HepG2 (cell line): Measurements from ENCODE around the gene MLLT11. TPM values are rescaled to one million over a fixed set of nuclear protein-coding genes. Genes with fewer than 3 reads are reported as not detected.

Source experiments
- BHLHE40 ChIP-seq: IDR thresholded peaks from 2 replicates; pipeline ENCODE4 v1.6.1; 2011; ENCODE audit warnings: low read length, improper control_type of control experiment
- CBX5 ChIP-seq: sonication (generic); formaldehyde crosslinking; IDR thresholded peaks from 2 replicates; pipeline ENCODE4 v1.4.0; 2020; ENCODE audit warnings: missing genetic modification reagents, borderline replicate concordance
- CC2D1A ChIP-seq: sonication (generic); formaldehyde crosslinking; IDR thresholded peaks from 2 replicates; pipeline ENCODE4 v1.8.1; 2023; ENCODE audit warnings: mild to moderate bottlenecking, missing genetic modification reagents
- HOXA5 ChIP-seq: sonication (generic); formaldehyde crosslinking; IDR thresholded peaks from 2 replicates; pipeline ENCODE4 v1.4.0; 2020; ENCODE audit warnings: missing genetic modification reagents
- MAFK ChIP-seq, 2 experiments: IDR thresholded peaks in 1 of 2; conservative IDR thresholded peaks in 1 of 2; 2 replicates each; pipeline ENCODE4 v1.6.1; 2011; ENCODE audit warnings: improper control_type of control experiment in 2 of 2, low read length in 2 of 2
- NCOA1 ChIP-seq: sonication (generic); formaldehyde crosslinking; IDR thresholded peaks from 2 replicates; pipeline ENCODE4 v1.9.0; 2021; ENCODE audit warnings: missing genetic modification reagents
- PAWR ChIP-seq: sonication (generic); formaldehyde crosslinking; IDR thresholded peaks from 2 replicates; pipeline ENCODE4 v1.4.0; 2020; ENCODE audit warnings: missing genetic modification reagents, mild to moderate bottlenecking, borderline replicate concordance
- PITX1 ChIP-seq: sonication (generic); formaldehyde crosslinking; IDR thresholded peaks from 2 replicates; pipeline ENCODE4 v1.5.1; 2020; ENCODE audit warnings: mild to moderate bottlenecking, missing genetic modification reagents
- POGZ ChIP-seq: sonication (generic); formaldehyde crosslinking; IDR thresholded peaks from 2 replicates; pipeline ENCODE4 v1.4.0; 2020; ENCODE audit warnings: mild to moderate bottlenecking, missing genetic modification reagents
- REXO4 ChIP-seq: sonication (generic); formaldehyde crosslinking; IDR thresholded peaks from 2 replicates; pipeline ENCODE4 v1.8.0; 2022; ENCODE audit warnings: missing genetic modification reagents, mild to moderate bottlenecking, borderline replicate concordance
- SMARCC2 ChIP-seq: fragments of 450-650 bp; IDR thresholded peaks from 2 replicates; pipeline ENCODE4 v1.6.1; 2017; ENCODE audit warnings: antibody characterized with exemption, mild to moderate bottlenecking
- SOX5 ChIP-seq: IDR thresholded peaks from 2 replicates; pipeline ENCODE4 v1.6.1; 2016; ENCODE audit warnings: borderline replicate concordance
- ZNF224 ChIP-seq: sonication (generic); formaldehyde crosslinking; IDR thresholded peaks from 2 replicates; pipeline ENCODE4 v1.5.0; 2020; ENCODE audit warnings: mild to moderate bottlenecking, missing genetic modification reagents
- ZNF230 ChIP-seq: sonication (generic); formaldehyde crosslinking; IDR thresholded peaks from 2 replicates; pipeline ENCODE4 v1.4.0; 2020; ENCODE audit warnings: mild to moderate bottlenecking, missing genetic modification reagents
- ZNF441 ChIP-seq: sonication (generic); formaldehyde crosslinking; IDR thresholded peaks from 2 replicates; pipeline ENCODE4 v1.7.0; 2021; ENCODE audit warnings: missing genetic modification reagents, borderline replicate concordance
- ZNF816 ChIP-seq: sonication (generic); formaldehyde crosslinking; IDR thresholded peaks from 2 replicates; pipeline ENCODE4 v1.8.0; 2022; ENCODE audit warnings: missing genetic modification reagents, mild to moderate bottlenecking, borderline replicate concordance
- ZSCAN31 ChIP-seq: sonication (generic); formaldehyde crosslinking; IDR thresholded peaks from 2 replicates; pipeline ENCODE4 v1.5.0; 2020; ENCODE audit warnings: low read depth, mild to moderate bottlenecking, missing genetic modification reagents
- polyA plus RNA-seq, 8 experiments: library from polyadenylated mRNA; depleted of rRNA in 3 of 8; stranded (reverse) in 7 of 8; unstranded in 1 of 8; fragments of >200 nt; fragmentation: Illumina TruSeq in 4 of 8; extraction: Trizol in 4 of 8; gene quantifications; 2 replicates each; pipeline versions ENCODE4 v1.2.1 to v1.2.3, GENCODE V29; 2011 to 2016; ENCODE audit warnings: low read depth in 4 of 8, missing spikeins in 1 of 8, mixed read lengths in 1 of 8; ENCODE audit not compliant: insufficient read depth in 1 of 8
- total RNA-seq, 5 experiments: library from RNA; depleted of rRNA; stranded (reverse); fragments of >200 nt; fragmentation: Illumina TruSeq; extraction: Trizol; gene quantifications; 2 replicates each; pipeline ENCODE4 v1.2.3, GENCODE V29; 2016; ENCODE audit warnings: low read depth in 1 of 5
- TF ChIP-seq, protein P1 (sequence below): sonication (generic); formaldehyde crosslinking; IDR thresholded peaks from 2 replicates; pipeline ENCODE4 v1.4.0; 2020; ENCODE audit warnings: mild to moderate bottlenecking, missing genetic modification reagents
- TF ChIP-seq, protein P2 (sequence below): sonication (generic); formaldehyde crosslinking; conservative IDR thresholded peaks from 2 replicates; pipeline ENCODE4 v1.8.0; 2022; ENCODE audit warnings: low read depth, missing genetic modification reagents
- TF ChIP-seq, protein P3 (sequence below): sonication (generic); formaldehyde crosslinking; IDR thresholded peaks from 2 replicates; pipeline ENCODE4 v1.4.0; 2020; ENCODE audit warnings: low read depth, missing genetic modification reagents
- TF ChIP-seq, protein P4 (sequence below): sonication (generic); formaldehyde crosslinking; IDR thresholded peaks from 2 replicates; pipeline ENCODE4 v1.4.0; 2020; ENCODE audit warnings: low read depth, mild to moderate bottlenecking, missing genetic modification reagents

Gene MLLT11
- total and polyA plus RNA-seq, 2 of the 13 experiments (the other 11 are each of a cell fraction or from before 2014, with no cell fraction given): 0.21 to 0.22 TPM

DNA sequence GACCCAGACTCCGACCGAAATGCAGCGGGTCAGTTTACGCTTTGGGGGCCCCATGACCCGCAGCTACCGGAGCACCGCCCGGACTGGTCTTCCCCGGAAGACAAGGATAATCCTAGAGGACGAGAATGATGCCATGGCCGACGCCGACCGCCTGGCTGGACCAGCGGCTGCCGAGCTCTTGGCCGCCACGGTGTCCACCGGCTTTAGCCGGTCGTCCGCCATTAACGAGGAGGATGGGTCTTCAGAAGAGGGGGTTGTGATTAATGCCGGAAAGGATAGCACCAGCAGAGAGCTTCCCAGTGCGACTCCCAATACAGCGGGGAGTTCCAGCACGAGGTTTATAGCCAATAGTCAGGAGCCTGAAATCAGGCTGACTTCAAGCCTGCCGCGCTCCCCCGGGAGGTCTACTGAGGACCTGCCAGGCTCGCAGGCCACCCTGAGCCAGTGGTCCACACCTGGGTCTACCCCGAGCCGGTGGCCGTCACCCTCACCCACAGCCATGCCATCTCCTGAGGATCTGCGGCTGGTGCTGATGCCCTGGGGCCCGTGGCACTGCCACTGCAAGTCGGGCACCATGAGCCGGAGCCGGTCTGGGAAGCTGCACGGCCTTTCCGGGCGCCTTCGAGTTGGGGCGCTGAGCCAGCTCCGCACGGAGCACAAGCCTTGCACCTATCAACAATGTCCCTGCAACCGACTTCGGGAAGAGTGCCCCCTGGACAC is 12.1 kb upstream of the MLLT11 start (continued):
- TF ChIP-seq ZNF224 (CRISPR knock-in tag) (no peak), ZNF816 (CRISPR knock-in tag) (no peak), BHLHE40 (no peak), CC2D1A (CRISPR knock-in tag) (no peak), ZNF441 (CRISPR knock-in tag) (peak; percentile 14; the same call in 1 of the 2 replicates), PAWR (no peak), ZNF230 (no peak), REXO4 (CRISPR knock-in tag) (no peak), POGZ (CRISPR knock-in tag) (no peak), CBX5 (CRISPR knock-in tag) (peak; percentile 89; the same call in 1 of the 2 replicates), NCOA1 (CRISPR knock-in tag) (no peak), SMARCC2 (no peak), SOX5 (no peak), ZSCAN31 (CRISPR knock-in tag) (no peak; the same call in 1 of the 2 replicates), HOXA5 (CRISPR knock-in tag) (no peak), MAFK (conservative IDR thresholded peaks at IDR 0.05 in 1 of 2, IDR thresholded peaks at IDR 0.05 in 1 of 2; ENCODE audit: low read length in 2 of 2) (no peak), PITX1 (CRISPR knock-in tag) (no peak)
- TF ChIP-seq, protein P1, sequence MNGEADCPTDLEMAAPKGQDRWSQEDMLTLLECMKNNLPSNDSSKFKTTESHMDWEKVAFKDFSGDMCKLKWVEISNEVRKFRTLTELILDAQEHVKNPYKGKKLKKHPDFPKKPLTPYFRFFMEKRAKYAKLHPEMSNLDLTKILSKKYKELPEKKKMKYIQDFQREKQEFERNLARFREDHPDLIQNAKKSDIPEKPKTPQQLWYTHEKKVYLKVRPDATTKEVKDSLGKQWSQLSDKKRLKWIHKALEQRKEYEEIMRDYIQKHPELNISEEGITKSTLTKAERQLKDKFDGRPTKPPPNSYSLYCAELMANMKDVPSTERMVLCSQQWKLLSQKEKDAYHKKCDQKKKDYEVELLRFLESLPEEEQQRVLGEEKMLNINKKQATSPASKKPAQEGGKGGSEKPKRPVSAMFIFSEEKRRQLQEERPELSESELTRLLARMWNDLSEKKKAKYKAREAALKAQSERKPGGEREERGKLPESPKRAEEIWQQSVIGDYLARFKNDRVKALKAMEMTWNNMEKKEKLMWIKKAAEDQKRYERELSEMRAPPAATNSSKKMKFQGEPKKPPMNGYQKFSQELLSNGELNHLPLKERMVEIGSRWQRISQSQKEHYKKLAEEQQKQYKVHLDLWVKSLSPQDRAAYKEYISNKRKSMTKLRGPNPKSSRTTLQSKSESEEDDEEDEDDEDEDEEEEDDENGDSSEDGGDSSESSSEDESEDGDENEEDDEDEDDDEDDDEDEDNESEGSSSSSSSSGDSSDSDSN (CRISPR knock-in tag): peak; percentile 65
- TF ChIP-seq, protein P2, sequence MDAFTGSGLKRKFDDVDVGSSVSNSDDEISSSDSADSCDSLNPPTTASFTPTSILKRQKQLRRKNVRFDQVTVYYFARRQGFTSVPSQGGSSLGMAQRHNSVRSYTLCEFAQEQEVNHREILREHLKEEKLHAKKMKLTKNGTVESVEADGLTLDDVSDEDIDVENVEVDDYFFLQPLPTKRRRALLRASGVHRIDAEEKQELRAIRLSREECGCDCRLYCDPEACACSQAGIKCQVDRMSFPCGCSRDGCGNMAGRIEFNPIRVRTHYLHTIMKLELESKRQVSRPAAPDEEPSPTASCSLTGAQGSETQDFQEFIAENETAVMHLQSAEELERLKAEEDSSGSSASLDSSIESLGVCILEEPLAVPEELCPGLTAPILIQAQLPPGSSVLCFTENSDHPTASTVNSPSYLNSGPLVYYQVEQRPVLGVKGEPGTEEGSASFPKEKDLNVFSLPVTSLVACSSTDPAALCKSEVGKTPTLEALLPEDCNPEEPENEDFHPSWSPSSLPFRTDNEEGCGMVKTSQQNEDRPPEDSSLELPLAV (CRISPR knock-in tag): no peak
- TF ChIP-seq, protein P3, sequence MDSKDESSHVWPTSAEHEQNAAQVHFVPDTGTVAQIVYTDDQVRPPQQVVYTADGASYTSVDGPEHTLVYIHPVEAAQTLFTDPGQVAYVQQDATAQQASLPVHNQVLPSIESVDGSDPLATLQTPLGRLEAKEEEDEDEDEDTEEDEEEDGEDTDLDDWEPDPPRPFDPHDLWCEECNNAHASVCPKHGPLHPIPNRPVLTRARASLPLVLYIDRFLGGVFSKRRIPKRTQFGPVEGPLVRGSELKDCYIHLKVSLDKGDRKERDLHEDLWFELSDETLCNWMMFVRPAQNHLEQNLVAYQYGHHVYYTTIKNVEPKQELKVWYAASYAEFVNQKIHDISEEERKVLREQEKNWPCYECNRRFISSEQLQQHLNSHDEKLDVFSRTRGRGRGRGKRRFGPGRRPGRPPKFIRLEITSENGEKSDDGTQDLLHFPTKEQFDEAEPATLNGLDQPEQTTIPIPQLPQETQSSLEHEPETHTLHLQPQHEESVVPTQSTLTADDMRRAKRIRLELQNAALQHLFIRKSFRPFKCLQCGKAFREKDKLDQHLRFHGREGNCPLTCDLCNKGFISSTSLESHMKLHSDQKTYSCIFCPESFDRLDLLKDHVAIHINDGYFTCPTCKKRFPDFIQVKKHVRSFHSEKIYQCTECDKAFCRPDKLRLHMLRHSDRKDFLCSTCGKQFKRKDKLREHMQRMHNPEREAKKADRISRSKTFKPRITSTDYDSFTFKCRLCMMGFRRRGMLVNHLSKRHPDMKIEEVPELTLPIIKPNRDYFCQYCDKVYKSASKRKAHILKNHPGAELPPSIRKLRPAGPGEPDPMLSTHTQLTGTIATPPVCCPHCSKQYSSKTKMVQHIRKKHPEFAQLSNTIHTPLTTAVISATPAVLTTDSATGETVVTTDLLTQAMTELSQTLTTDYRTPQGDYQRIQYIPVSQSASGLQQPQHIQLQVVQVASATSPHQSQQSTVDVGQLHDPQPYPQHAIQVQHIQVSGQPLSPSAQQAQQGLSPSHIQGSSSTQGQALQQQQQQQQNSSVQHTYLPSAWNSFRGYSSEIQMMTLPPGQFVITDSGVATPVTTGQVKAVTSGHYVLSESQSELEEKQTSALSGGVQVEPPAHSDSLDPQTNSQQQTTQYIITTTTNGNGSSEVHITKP (CRISPR knock-in tag): no peak
- TF ChIP-seq, protein P4, sequence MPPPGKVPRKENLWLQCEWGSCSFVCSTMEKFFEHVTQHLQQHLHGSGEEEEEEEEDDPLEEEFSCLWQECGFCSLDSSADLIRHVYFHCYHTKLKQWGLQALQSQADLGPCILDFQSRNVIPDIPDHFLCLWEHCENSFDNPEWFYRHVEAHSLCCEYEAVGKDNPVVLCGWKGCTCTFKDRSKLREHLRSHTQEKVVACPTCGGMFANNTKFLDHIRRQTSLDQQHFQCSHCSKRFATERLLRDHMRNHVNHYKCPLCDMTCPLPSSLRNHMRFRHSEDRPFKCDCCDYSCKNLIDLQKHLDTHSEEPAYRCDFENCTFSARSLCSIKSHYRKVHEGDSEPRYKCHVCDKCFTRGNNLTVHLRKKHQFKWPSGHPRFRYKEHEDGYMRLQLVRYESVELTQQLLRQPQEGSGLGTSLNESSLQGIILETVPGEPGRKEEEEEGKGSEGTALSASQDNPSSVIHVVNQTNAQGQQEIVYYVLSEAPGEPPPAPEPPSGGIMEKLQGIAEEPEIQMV (CRISPR knock-in tag): 0 out of 2 replicates have a peak, but pooled peaks have one; percentile 19
